Muscle layer of colon (tissue), 2 donors: Measurements from ENCODE around the gene RMND5B.

Source experiments
- H3K27ac ChIP-seq: one replicate; pipeline ENCODE4 v1.7.0; 2013; ENCODE audit warnings: low read depth, mild to moderate bottlenecking, low read length, moderate library complexity
- H3K27me3 ChIP-seq, 2 donors: one replicate each; pipeline ENCODE4 v1.7.0; 2013; ENCODE audit warnings: low read length in 2 of 2, mild to moderate bottlenecking in 2 of 2; ENCODE audit not compliant: insufficient read depth in 2 of 2, control insufficient read depth in 1 of 2
- H3K36me3 ChIP-seq: one replicate; pipeline ENCODE4 v1.7.0; 2013; ENCODE audit warnings: mild to moderate bottlenecking, low read length; ENCODE audit not compliant: insufficient read depth
- H3K4me1 ChIP-seq: one replicate; pipeline ENCODE4 v1.7.0; 2013; ENCODE audit warnings: mild to moderate bottlenecking, low read length; ENCODE audit not compliant: insufficient read depth
- H3K4me3 ChIP-seq, 2 donors: one replicate each; pipeline ENCODE4 v1.7.0; 2013; ENCODE audit warnings: low read length in 2 of 2, low read depth in 1 of 2, mild to moderate bottlenecking in 1 of 2, moderate library complexity in 1 of 2
- H3K9ac ChIP-seq: one replicate; pipeline ENCODE4 v1.7.0; 2013; ENCODE audit warnings: low read length
- H3K9me3 ChIP-seq: one replicate; pipeline ENCODE4 v1.7.0; 2013; ENCODE audit warnings: mild to moderate bottlenecking, low read length
- donor health status: abdominal sarcoma.
- donor health status: Adenocarcinoma of cecum.

RMND5B gene

DNA sequence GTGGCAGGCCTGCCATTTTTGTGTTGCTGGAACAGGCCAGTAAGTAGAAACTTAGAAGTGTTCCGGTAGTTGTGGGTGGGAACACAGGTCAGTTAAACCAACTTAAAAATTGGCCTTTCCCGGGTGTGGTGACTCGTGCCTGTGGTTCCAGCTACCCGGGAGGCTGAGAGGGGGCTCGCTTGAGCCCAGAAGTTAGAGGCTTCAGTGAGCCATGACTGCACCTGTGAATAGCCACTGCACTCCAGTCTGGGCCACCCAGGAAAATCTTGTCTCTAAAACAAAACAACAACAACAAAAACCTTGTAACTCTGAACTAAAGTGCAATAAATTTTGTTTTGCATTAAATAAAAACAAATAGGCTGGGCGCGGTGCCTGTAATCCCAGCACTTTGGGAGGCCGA lies 24.3 kb downstream of the RMND5B start:
- Histone ChIP-seq H3K9me3 (no peaks in the 10 kb centered on the region), H3K4me1 (peaks cover 25% of the 10 kb centered on the region), H3K4me3 (no peak overlapping the region), H3K9ac (no peak overlapping the region), H3K27ac (no peak overlapping the region), H3K27me3 (no peaks in the 10 kb centered on the region), H3K36me3 (peaks cover 12% of the 10 kb centered on the region)

DNA sequence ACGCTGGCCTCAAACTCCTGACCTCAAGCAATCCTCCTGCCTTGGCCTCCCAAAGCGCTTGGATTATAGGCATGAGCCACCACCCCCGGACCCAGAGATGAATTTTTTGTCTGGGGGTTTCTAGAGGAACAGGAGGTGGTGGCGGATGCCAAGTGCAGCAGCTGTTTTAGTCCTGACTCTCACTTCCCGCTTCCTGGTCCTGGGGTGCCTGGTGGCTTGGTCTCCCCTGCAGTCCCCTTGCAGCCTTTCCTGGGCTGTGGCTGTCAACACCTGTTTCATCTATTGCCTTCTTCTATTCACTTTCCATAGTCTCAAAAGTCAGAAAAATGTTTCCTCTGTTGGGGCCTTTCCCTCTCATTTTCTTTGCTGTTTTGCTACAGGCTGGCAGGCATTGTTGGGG lies 29.4 kb downstream of the RMND5B start:
- Histone ChIP-seq H3K27ac (no peak overlapping the region), H3K4me3 (no peak overlapping the region), H3K4me1 (peaks cover 5% of the 10 kb centered on the region), H3K27me3 (peaks cover 7 to 12% of the 10 kb centered on the region in 2 donors), H3K9ac (no peak overlapping the region), H3K36me3 (no peaks in the 10 kb centered on the region), H3K9me3 (no peaks in the 10 kb centered on the region)

DNA sequence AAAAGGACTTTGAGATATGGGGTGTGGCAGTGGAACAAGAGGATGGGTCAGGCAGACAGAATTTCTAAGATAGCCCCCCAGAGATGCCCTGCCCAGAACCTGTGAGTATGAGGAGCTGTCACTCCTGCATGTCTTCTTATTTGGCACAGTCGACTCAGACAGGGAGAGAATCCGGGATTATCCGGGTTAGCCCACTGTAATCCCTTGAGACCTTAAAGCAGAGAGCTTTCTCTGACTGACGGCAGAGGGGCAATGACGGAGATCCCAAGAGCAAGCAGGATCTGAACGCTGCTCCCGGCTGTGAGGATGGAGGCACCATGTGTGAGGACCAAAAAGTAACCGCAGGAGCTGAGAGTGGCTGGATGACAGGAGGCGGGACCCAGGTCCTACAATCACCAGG lies 31.7 kb downstream of the RMND5B start:
- Histone ChIP-seq H3K36me3 (no peaks in the 10 kb centered on the region), H3K4me1 (peaks cover 5% of the 10 kb centered on the region), H3K27me3 (peaks cover 7 to 17% of the 10 kb centered on the region in 2 donors), H3K9ac (no peak overlapping the region), H3K27ac (no peak overlapping the region), H3K4me3 (no peak overlapping the region), H3K9me3 (no peaks in the 10 kb centered on the region)

DNA sequence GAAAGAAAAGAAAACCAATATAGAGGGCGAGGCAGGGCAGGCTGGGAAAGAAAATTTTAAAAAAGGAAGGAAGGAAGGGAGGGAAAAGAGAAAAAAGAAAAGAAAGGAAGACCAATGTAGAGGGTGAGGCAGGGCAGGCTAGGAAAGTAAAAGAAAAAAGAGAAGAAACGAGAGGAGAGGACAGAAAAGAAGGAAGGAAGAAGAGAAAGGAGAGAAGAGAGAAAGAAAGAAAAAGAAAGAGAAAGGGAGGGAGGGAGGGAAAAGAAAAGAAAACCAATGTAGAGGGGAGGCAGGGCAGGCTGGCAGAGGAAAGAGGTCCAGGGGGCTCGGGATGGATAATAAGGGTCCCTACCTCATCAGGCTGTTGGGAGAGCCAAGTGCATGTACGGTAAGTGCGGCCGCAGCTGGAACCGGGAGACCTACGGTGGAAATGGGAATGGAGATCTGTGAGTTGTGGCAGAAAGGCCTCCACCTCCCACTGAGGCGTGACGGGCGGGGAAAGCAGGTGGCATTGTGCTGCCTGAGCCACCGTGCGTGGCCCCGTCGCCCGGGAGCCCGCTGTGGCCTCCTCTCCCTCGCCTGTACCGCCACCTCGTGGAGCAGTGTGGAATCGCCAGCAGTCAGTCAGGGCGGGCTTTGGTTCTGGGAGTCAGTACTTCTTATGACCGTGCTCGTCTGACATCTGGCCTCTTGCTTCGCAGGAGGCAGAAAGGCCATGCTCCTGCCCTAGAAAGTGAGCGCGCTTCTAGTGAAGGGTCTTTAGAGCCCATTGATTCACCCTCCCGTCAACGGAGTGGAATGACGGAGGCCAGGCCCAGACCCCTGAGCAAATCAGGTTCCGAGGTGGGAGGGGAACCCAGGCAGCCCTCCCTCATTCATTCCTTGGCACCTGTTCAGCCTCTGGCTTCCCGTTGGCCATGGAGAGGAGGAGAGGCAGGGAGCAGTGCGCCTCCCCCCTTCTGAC lies 33.2 kb downstream of the RMND5B start:
- no peak overlapping the region for H3K27ac ChIP-seq
- H3K9ac ChIP-seq: no peak overlapping the region
- no peaks in the 10 kb centered on the region for H3K36me3 ChIP-seq
- no peaks in the 10 kb centered on the region for H3K9me3 ChIP-seq
- H3K4me3 ChIP-seq: peak overlapping the region in 1 of 2 donors; percentile 50
- H3K4me1 ChIP-seq: peaks cover 5% of the 10 kb centered on the region
- H3K27me3 ChIP-seq: peaks cover 7 to 17% of the 10 kb centered on the region in 2 donors

DNA sequence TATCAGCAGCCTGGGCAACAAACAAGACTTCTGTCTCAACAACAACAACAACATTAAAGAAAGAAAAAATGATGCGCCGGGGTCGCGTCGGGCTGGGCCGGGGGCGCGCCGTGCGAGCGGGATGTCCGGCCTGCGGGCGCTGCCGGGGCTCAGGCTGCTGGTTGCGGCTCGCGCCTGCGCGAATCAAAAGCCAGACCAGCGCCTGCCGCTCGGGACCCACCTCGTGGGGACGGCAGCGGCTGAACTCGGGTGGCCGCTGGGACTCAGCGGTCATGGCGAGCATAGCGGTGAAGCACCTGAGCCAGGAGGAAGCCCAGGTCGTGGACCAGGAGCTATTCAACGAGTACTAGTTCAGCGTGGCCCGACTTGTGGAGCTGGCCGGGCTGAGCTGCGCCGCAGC lies 34.8 kb downstream of the RMND5B start:
- Histone ChIP-seq H3K36me3 (no peaks in the 10 kb centered on the region), H3K4me3 (no peak overlapping the region), H3K27ac (no peak overlapping the region), H3K4me1 (peaks cover 5% of the 10 kb centered on the region), H3K9ac (no peak overlapping the region), H3K27me3 (peaks cover 7 to 17% of the 10 kb centered on the region in 2 donors), H3K9me3 (no peaks in the 10 kb centered on the region)

DNA sequence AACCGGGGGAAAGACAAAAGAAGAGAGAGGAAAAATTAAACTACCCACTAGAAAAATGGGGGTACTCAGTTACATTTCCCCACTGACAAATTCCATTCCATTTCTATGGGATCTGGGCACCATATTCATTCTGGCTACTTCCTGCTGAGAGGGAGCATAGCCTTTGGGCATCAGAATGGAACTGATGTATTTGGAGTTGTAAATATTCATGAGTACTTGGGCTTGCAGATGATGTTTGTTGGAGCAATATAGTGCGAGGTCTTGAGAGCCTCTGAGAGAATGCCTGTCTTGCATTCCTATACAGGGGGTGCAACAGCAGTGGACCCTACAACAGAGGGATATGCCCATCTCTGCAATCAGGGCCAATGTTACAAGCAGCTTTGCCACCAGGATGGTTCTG lies 39.6 kb downstream of the RMND5B start:
- Histone ChIP-seq H3K27me3 (peaks cover 0 to 3% of the 10 kb centered on the region in 2 donors), H3K4me3 (no peak overlapping the region), H3K9me3 (no peaks in the 10 kb centered on the region), H3K4me1 (no peaks in the 10 kb centered on the region), H3K36me3 (no peaks in the 10 kb centered on the region), H3K27ac (no peak overlapping the region), H3K9ac (no peak overlapping the region)

DNA sequence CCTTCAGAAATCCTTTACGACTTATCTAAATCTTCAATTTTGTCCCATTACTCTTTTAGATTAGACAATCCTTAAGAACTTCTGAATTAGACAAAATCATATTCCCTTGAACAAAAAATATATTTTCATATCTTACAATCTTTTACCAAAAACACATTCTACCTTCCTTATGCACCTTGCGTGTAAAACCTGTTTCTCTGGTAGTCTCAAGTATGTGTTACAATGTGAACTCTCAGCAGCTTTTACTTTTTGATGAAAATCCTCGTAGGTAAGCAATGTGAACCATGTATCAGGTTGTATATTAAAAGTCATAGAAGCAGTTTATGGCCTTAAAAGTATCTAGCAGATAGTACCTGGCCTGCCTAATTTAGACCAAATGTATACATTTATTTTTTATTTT lies 43.6 kb downstream of the RMND5B start:
- no peaks in the 10 kb centered on the region for H3K27me3 ChIP-seq
- no peaks in the 10 kb centered on the region for H3K4me1 ChIP-seq
- no peak overlapping the region for H3K4me3 ChIP-seq
- no peaks in the 10 kb centered on the region for H3K36me3 ChIP-seq
- H3K27ac ChIP-seq: no peak overlapping the region
- no peaks in the 10 kb centered on the region for H3K9me3 ChIP-seq
- no peak overlapping the region for H3K9ac ChIP-seq

DNA sequence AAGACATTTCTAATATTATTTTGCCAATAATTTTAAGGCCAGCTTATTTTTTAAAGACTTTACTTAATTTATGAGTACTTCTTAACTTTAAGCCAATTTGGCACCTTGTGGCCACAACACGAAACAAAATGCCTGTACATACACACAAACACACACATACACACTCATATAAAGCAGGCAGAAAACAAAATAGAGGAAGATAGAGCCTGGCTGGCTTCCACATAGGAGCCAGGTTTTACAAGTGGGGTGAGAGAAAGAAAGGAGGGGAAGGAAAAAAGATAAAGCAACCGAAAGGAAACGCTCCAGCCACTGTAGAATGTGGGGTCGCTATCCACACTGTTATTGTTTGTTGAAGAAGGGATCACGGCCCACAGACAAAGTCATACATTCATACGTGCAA lies 46.0 kb downstream of the RMND5B start:
- Histone ChIP-seq H3K9me3 (no peaks in the 10 kb centered on the region), H3K4me3 (no peak overlapping the region), H3K4me1 (no peaks in the 10 kb centered on the region), H3K27ac (no peak overlapping the region), H3K36me3 (no peaks in the 10 kb centered on the region), H3K27me3 (no peaks in the 10 kb centered on the region), H3K9ac (no peak overlapping the region)

DNA sequence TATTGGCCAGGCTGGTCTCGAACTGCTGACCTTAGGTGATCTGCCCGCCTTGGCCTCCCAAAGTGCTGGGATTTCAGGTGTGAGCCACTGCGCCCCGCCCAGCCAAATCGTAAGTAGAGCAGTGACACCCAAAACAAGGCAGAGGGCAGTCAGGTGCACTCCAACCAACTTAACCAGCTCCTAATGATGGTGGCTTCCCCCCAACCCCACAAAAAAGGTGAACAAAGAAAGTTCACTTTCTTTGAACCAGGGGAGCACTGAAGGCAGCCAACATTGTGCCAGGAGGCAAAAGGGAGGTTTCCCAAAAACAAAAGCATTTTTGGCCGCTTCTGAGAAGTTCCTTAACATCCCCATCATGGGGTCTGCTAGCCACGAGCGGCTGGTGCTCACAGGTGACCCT lies 46.8 kb downstream of the RMND5B start:
- no peaks in the 10 kb centered on the region for H3K36me3 ChIP-seq
- no peaks in the 10 kb centered on the region for H3K9me3 ChIP-seq
- H3K27ac ChIP-seq: no peak overlapping the region
- no peaks in the 10 kb centered on the region for H3K27me3 ChIP-seq
- H3K4me3 ChIP-seq: no peak overlapping the region
- no peaks in the 10 kb centered on the region for H3K4me1 ChIP-seq
- H3K9ac ChIP-seq: no peak overlapping the region

DNA sequence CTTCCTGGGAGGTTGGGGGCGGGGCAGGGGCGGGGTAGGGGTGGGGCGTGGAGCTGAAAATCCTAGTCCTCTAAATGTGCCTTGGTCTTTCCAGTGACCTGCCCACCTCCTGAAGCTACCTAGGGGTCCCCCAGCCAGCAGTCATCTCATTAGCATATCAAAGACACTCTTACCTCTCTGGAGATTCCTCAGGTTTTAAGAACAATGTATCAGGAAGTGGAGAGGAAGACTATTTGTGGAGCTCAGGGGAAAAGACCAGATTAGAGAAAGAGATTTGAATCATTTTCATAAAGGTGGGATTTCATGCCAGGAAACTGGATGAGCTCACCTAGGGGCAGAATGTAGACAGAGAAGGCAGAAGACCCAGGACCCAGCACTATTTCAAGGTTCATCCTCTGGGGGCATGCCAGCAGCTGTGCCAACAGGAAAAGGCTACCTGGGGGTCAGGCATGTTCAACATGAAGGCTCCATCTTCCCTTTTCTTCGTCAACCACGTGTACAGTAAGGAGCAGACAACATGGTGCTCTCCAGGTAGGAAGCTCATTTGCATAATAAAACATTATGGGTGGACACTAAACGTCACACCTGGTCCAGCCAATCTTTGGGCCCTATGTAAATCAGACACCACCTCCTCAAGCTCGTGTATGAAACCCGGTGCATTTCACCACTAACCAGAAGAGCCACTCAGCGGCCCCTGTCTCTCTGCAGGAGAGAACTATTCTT lies 49.5 kb downstream of the RMND5B start:
- Histone ChIP-seq H3K9ac (no peak overlapping the region), H3K9me3 (no peaks in the 10 kb centered on the region), H3K27me3 (no peaks in the 10 kb centered on the region), H3K4me1 (no peaks in the 10 kb centered on the region), H3K27ac (no peak overlapping the region), H3K36me3 (no peaks in the 10 kb centered on the region), H3K4me3 (no peak overlapping the region)

DNA sequence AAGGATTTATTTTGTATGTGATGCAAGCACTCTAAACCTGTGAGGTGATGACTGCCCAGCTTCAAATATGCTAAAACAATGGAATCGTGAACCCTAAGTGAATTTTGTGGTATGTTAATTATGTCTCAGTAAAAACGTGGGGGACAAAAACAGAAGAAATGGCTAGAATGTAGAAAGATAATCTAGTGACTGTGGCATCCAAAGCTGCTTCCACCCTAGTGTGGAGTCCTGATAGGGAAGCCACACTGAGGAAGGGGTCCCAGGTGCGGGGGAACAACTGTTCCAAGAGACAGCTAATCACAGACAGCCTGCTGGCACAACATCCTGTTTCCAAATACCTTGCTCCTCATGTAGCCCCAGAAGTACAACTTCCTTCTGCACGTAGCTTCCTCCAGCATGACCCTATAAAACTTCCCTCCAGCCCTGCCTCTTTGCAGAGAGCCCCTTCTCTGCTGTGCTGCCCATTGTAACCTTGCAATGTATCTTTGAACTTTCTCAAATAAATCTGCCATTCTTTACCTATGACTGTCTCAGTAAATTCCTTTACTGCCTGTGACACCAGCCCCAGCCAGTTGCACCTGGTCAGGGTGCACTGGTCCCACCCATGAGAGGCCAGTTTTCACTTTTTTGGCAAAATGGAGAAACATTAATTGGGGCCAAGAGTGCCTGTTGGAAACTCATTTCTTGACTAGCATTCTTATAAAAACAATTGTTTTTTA lies 51.5 kb downstream of the RMND5B start:
- H3K4me3 ChIP-seq: no peak overlapping the region
- H3K36me3 ChIP-seq: no peaks in the 10 kb centered on the region
- H3K27me3 ChIP-seq: no peaks in the 10 kb centered on the region
- H3K4me1 ChIP-seq: no peaks in the 10 kb centered on the region
- no peak overlapping the region for H3K9ac ChIP-seq
- no peaks in the 10 kb centered on the region for H3K9me3 ChIP-seq
- no peak overlapping the region for H3K27ac ChIP-seq
